Stimulated activated CD8-positive, alpha-beta memory T cell treated with anti-CD3 and anti-CD28 coated beads, Interleukin-15, amount 100 ng/mL, for 1 hour (primary cell): ENCODE data around the gene CIRBP.

Source experiments
- DNase-seq: peaks from one replicate; pipeline ENCODE4 v3.0.0-alpha.2; 2020; ENCODE audit warnings: low read depth

The CIRBP gene

DNA sequence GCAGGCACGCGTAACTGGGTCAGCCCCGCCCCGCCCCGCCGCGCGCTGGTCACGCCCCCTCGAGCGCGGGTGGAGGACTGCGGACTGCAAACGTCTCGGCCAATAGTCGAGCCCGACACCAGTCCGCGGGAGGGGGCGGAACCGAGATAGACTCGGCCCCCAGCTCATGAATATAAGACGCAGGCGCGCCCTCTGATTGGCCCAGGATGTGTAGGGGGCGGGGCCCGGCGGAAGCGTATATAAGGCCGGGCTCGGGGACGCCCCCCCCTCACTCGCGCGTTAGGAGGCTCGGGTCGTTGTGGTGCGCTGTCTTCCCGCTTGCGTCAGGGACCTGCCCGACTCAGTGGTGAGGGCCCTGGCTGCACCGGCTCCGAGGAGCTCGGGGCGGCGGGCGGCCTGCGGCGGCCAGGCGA is at the start of gene CIRBP:
CIRBP (plus strand) TSS at position 268 of the 413 bp plus-strand sequence. CDS start 1,602 bp downstream, outside the sequence.
- peak; percentile 98 for DNase-seq

DNA sequence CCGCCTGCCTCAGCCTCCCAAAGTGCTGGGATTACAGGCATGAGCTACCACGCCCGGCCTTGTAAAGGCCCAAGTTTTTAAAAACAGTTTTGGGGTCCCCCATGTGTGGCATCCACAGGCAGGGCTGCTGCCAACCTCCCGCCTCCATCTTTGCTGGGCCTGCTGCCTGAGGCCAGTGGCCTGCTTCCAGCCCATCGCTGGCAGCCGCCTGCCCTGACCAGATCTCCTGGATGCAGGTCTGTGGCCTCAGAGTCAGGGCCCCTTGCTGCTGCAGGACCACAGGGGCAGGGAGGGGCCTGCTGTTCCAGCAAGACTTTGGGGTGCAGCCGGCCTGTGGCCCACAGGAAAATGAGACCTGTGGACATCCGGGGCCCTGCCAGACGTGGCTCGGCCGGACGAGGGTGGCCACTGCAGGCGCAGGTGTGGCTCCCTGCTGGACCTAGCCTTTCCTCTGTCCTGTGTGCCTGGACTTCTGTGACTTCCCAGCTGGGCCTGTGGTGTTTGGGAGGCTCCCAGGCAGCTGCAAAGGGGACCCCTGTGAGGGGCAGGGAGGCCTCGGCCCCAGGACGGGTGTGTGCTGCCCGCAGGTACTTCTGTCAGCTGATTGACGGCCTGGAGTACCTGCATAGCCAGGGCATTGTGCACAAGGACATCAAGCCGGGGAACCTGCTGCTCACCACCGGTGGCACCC is 49.2 kb upstream of the CIRBP start:
- no peak for DNase-seq

DNA sequence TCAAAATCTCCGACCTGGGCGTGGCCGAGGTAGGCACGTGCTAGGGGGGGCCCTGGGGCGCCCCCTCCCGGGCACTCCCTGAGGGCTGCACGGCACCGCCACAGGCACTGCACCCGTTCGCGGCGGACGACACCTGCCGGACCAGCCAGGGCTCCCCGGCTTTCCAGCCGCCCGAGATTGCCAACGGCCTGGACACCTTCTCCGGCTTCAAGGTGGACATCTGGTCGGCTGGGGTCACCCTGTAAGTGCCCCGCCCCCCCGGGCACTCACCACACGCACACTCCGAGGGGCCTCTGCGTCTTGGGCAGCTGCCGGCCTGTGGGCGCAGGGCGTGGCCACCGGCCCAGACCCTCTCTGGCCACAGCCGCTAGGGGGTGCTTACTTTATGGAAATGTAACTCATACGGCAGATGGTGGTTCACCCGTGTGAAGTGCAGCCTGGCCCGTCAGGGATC is 48.6 kb upstream of the CIRBP start:
- DNase-seq: no peak

DNA sequence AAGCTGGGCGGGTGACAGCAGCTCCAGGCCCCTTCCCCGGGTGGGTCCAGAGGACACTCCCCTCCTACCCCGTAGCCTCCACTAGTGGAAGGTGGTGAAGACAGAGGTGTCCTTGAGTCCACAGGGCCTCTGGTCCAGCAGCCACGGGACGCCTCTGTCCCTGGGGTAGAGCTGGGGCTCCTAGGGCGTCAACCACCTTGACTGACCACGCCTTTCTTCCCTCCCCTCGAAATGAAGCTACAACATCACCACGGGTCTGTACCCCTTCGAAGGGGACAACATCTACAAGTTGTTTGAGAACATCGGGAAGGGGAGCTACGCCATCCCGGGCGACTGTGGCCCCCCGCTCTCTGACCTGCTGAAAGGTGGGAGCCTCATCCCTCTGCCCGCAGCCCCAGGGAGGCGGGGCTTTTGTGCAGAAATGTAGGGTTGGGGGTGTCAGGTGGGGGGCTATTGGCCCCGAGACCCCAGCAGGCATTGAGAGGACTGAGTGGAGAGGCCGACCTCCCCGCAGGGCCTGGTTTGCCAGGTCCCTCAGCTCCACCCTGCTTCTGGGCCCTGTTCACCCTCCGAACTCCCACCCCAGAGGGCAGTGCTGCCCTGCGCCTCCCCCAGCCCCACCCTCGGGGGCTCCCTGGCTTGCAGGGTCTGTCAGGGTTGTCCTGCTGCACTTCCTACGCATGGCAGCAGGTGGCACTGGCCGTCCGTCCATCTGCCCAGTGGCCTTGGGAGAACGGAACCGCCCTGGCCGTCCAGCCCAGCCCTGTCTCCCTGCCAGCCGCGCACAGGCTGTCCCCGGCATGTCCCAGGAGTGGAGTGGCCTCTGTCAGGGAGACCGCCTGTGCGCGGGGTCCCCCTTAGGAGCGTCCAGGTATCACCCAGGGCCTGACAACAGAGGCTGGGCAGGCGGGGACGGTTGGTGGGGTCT is 47.9 kb upstream of the CIRBP start:
- no peak for DNase-seq

- no peak for DNase-seq
These were observed 47.3 kb upstream of the CIRBP start for GRCh38 chr19:1221904-1222255.

DNA sequence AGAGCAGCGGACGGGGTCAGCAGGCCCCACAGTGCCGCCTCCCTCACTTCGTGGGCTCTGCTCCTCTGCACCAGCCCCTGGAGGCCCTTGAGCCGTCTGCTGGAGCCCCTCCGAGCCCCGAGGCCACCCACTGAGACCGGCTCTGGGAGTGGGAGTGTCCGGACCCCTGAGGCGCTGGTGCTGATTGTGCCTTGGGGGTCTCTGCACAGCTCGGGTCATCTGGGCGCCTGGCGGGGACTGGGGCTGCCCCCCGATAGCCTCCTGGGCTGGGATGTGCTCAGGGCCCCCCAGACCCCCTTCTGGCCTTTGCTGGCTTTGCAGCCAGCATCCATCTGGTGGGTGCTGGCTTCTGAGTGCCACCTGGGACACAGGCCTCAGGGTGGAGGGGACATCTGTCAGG is 46.7 kb upstream of the CIRBP start:
- no peak for DNase-seq

- DNase-seq: no peak
These were observed 45.9 kb upstream of the CIRBP start for GRCh38 chr19:1223018-1223855.

GRCh38 chr19:1224047-1224825 is 44.9 kb upstream of the CIRBP start:
- no peak for DNase-seq

DNA sequence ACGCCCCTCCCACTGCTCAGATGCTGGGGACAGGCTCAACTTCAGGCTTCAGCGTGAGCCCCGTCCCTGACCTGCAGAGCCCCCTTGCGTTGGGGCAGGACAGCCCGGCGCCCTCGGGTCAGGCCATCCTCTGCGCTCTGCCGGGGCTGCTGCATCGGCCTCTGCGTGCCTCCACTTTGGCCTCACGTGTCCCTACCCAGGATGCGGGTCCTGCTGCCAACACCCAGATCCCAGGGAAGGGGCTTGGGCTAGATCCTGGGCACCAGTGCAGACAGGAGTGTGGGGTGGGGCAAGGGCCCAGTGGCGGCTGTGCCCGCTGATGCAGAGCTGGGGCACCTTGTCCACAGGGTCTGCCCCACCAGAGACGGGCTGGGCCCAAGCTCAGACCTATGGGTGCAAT is 44.3 kb upstream of the CIRBP start:
- no peak for DNase-seq

DNA sequence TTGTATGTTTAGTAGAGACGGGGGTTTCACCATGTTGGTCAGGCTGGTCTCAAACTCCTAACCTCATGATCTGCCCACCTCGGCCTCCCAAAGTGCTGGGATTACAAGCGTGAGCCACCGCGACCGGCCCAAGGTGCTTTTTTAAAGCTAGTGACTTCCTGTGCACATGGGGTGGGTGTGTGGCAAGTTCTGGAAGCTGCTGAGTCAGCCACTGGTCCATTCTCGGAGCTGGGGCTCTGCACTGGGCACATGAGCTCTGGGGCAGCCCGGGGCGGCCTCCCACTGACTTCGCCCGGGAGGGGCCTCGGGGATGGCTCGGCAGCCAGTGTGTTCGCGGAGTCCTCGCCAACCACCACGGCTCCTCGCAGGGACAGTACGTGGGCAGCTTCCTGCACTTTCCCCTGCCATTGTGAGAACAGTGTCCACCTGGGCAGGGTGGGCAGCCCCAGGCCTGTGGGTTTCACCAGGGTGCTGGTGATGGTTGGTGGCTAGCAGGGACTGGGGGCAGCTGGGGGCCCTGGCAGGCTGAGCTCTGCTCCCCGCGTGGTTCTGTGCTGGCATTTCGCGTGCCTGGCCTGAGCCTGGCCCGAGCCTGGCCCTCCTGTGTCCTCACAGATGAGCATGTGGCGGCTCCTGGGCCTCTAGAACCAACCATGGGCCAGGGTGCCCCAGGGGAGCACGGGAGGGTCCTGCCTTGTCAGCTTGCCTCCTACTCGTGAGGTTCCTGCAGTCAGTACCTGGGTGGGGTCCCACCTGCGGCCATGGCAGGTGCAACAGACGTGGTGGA is 43.5 kb upstream of the CIRBP start:
- no peak for DNase-seq

DNA sequence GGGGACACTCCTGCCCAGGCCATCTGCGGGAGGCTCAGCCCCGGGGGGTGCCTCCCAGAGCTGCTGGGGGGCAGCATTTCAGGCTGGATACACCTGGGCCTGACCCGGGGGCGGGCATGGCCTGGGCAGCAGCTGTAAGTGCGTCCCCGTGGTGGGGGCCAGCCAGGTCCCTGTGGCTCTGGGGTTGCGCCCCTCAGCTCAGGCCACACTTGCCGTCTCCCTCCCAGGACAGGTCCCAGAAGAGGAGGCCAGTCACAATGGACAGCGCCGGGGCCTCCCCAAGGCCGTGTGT is 43.0 kb upstream of the CIRBP start:
- no peak for DNase-seq

DNA sequence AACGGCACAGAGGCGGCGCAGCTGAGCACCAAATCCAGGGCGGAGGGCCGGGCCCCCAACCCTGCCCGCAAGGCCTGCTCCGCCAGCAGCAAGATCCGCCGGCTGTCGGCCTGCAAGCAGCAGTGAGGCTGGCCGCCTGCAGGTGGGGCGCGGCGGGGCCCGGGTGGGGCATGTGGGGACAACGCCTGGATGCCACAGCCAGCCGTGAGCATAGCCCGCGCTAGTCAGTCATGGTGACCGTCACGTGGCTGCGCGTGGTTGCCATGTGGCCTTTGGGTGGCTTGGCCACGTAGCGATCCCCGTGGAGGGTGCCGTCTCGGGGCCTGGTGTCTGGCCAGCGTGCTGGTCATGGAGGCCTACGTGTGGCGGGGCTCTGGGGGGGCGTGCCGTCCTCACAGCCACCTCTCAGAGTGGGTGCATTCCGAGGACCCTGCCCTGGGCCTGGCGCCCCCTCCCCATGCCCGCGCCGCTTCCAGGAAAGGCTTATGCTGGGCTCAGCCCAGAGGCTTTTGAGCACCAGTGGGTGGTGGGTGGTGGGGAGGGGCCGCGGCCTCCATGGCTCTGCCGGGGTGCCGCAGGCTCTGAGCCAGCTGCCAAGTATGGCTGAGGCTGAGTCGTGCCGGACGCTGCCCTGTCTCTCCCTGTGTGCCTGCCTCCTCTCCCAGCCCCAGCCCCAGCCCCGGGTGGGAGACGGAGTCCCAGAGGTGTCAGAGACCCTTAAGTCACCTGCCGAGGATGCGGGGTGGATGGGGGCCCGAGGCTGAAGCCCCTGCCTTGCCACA is 42.4 kb upstream of the CIRBP start:
- DNase-seq: no peak

GRCh38 chr19:1227304-1228054 is 41.7 kb upstream of the CIRBP start:
- DNase-seq: no peak

- DNase-seq: no peak
These were observed 40.8 kb upstream of the CIRBP start for GRCh38 chr19:1228161-1228957.

GRCh38 chr19:1229056-1229923 is 39.8 kb upstream of the CIRBP start:
- no peak for DNase-seq

DNA sequence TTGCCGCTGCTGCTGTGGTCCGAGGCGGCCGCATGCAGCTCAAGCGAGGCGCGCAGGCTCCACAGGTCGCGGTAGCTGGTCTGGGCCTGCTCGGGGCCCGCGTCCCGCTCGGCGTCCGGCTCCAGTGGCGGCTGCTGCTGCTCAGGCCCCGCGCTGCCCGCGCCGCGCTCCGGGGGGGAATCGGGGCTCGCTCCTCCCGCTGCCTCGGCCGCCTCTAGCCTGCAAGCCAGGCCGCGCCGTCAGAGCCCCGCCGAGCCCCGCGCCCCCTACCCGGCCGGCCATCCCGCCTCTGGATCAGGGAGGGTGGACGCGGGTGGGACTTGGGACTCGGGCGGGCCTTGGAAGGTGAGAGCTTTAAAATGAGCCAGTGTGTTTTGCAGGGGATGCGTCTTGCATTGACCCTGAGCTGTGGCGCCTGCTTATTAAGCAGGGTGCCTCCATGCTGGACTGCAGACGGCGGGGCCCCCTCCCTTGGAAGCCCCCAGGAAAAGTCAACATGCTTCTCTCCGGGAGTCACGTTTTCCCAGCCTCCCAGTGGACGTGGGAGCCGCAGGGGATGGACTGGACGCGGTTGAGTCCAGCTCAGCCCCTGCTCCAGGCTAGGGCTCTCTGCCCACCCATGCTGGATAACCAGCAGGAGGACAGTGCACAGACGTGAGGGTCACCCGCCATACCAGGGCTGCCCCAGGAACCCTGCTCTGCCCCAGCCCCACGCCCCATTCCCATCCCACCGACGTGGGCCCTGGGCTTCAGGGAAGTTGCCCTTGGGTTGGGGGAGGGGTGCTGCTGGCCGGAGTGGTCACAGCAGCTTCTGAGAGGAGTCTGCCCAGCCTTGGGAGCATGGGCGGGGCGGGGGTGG is 39.0 kb upstream of the CIRBP start:
- no peak for DNase-seq
